DMS79 (cell line): ENCODE data around the gene DMRT1.
A peak's percentile ranks its signal among the peaks of the same experiment; 100 is the strongest.
"Not testable (repeated sequence)": the region's sequence is repeated elsewhere in the genome, so short reads cannot be mapped to it uniquely, and the experiment has no call there.

Experiments used
- DNase-seq: peaks from one replicate; lab custom pipeline; 2025; lab: John Stamatoyannopoulos, UW

Gene DMRT1

DNA sequence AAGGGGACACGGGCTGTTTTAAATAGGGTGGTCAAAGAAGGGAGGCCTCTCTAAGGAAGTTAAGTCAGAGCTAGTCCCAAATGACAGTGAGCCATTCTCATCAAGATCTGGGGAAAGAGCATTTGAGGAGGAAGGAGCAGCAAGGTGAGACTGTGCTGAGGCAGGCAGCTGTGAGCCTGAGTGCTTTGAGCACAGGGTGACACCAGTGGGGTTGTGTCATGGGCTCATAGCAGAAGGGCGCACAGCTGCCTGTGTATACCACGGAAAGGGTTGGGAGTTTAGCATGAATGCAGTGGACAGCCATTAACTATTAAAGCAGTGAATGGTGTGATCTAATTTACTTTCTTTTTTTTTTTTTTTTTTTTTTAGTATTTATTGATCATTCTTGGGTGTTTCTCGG is 19.2 kb downstream of the DMRT1 start:
- no peak for DNase-seq

DNA sequence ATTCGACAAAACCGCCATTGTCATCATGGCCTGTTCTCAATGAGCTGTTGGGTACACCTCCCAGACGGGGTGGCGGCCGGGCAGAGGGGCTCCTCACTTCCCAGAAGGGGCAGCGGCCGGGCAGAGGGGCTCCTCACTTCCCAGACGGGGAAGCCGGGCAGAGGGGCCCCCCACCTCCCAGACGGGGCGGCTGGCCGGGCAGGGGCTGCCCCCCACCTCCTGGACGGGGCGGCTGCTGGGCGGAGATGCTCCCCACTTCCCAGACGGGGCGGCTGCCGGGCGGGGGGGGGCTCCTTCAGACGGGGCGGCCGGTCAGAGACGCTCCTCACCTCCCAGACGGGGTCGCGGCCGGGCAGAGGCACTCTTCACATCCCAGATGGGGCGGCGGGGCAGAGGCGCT is 20.0 kb downstream of the DMRT1 start:
- not testable (repeated sequence) for DNase-seq

- no peak for DNase-seq
Observed at GRCh38 chr9:875119-875962, 33.8 kb downstream of the DMRT1 start.

GRCh38 chr9:876425-876824 is 34.9 kb downstream of the DMRT1 start:
- no peak for DNase-seq

DNA sequence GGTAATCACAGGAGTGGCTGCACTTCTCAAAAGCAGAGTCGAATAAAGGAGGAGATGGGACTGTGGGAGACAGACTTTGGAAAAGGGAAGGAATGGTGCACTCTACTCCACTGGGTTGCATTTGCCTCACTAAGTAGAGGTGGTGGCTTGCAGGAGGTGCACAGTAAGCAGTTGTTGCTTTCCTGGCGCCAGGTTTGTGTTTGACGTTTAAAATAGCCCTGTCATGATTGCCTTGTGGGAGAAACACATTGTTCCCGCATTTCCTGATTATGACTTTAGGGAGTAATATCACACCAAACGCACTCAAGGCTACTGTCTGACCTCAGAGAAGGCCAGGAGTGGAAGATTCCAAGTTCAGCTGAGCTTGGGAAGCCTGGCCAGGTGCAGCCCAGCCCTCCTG is 36.7 kb downstream of the DMRT1 start:
- no peak for DNase-seq

GRCh38 chr9:880725-881124 is 39.2 kb downstream of the DMRT1 start:
- no peak for DNase-seq

GRCh38 chr9:882416-882924 is 41.0 kb downstream of the DMRT1 start:
- DNase-seq, result no peak

DNA sequence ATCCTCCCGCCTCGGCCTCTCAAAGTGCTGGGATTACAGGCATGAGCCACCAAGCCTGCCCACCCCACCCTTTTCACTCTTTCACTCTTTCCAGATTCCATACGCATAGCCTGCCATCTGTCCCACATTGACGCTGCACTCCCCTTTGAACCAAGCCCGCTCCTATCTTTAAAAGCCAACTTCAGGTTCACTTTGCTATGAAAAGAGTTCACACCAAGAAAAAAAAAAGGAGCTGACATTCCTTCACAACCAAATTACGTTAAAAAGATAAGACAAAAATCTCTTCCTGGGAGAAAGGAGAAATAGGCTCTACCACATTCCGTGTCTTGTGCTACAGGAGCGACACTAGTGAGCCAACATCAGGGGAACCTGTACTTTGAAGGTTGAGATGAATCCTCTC is 41.5 kb downstream of the DMRT1 start:
- DNase-seq, result no peak

GRCh38 chr9:886886-887285 is 45.4 kb downstream of the DMRT1 start:
- no peak for DNase-seq

GRCh38 chr9:892123-892522 is 50.6 kb downstream of the DMRT1 start:
- DNase-seq, result no peak

DNA sequence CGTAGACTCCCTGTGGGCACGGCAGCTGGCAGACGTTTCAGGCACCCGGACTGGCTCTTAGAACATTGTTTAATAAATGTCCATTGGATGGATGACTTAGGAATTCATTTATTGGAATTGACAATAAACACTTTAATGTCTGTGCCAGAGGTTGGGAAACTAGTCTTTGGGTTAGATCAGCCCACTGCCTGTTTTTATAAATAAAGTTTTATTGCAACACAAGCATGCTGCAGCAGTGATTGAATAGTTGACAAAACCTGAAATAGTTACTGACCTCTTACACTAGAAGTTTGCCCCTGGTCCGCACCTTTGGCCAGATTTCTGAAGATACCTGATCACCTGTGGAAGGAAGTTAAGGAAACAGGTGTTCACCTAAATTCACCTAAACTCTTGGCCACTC is 51.6 kb downstream of the DMRT1 start:
- DNase-seq, result no peak

- peak; percentile 1 for DNase-seq
Observed at GRCh38 chr9:893843-894420, 52.4 kb downstream of the DMRT1 start.

DNA sequence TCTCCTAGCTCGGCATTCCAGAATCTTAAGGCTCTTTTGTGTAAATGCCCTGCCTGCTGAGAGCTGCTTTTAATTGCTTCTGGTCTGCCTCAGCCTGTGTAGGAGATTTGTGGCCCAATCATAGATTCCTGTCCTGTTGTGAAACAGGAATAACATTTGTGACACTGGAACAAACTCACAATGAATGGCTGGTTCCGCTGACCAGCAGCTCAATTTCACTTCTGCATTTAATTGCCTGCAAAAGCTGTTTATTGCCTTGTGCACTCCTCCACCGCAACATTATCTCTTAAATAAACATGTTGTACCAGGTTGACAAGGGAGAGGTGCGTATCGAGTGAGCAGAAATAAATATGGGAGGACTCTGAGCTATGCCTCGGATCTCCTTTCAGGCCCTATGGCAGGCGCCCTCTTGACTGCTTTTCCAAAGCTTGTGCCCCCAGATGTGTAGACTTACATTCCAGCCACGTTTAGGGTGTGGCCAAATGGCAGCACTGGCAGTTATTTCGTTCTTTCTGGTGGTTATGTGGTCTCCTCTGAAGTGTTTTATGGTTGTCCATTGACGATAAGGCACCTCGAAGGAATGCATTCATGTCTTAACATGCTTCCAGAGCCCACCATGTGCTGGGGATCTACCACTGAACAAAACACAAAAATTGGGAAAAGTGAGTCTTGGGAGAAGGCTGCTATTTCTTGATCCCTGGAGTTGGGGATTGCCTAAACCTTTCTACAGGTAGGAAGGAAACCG is 58.1 kb downstream of the DMRT1 start:
- DNase-seq, result no peak

DNA sequence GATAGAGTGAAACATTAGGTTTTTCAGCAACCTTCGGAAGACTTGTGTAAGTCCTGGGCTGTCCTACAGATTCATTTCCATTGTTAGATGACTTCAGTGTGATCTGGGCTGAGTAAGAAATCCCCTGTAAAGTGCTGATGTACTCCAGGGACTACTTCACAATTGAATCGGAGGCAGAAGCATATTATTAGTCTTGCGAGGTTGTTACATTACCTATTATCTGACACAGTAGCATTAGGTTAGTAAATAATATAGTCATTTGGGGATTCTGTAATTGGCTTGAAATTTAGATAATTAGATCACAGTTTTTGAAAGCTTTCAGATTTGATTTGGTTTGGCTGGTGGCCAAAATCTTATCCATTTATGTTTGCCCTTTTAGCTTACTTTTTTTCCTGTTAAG is 62.4 kb downstream of the DMRT1 start:
- DNase-seq, result no peak

- no peak for DNase-seq
Observed at GRCh38 chr9:905906-906305, 64.4 kb downstream of the DMRT1 start.

DNA sequence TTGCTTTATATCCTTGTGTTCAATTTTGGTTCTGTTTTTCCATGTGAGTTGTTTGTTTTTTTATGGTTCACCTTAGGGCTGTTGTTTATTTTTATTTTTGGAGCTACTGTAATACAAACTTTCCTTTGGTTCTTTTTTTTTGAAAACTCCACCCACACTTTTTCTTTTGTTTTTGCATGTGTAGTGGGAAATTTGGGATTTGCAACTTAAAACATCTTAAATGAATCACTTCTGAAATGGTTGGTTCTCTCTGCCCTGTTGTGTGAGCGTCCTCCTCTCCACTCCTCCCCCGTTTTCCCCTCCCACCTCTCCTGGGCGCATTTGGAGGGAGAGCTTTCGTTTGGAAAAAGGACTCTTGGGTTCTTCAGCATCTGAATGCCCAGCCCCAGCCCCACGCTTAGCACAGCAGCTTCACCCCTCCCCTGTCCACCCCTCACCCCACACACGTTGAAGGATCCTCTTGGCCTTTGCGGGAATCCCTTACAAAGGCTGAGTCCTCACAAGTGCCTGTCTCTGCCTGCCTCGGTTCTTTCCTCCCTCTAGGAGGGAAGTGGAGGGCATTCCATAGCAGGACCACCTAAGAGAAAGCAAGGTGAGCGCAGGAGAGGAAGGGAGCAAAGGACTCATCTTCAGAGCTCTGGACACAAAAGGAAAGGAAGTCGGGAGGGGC is 67.2 kb downstream of the DMRT1 start:
- DNase-seq, result no peak

- DNase-seq, result no peak
Observed at GRCh38 chr9:911005-911404, 69.5 kb downstream of the DMRT1 start.

DNA sequence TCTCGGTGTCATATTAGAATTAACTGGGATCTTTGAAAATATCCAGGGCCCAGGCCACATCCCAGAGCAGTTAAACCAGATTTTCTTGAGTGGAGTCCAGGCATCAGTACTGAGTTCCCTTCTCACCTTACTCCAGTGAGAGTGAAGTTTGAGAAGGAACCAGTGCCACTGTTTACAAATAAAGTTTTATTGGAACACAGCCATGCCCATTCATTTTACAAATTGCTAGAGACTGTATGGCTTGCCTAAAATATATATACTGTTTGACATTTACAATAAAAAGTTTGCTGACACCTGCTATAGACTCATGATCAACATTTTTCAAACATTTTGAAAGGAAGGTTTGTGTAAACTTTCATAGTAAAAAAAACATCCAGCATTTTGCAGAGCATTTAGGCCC is 71.3 kb downstream of the DMRT1 start:
- no peak for DNase-seq

- not testable (repeated sequence) for DNase-seq
Observed at GRCh38 chr9:913526-913925, 72.0 kb downstream of the DMRT1 start.

DNA sequence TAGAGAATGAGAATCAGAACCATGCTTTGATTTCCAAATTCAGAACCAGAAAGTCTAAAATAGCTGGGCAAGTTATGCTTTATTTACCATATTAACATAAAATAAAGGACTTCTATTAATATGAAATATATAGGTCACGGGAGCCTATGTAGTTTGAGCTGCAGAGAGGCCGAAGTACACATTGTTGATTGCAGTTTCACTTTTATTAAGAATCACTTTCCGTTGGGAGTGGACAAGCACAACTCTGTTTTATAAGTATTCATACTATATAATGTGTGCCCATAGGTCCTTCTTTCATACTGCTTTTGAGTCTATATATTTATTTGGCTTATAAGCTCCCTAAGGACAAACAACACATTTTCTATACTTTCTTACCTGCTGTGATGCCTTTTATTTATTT is 76.2 kb downstream of the DMRT1 start:
- DNase-seq, result no peak

GRCh38 chr9:920927-921326 is 79.4 kb downstream of the DMRT1 start:
- no peak for DNase-seq

DNA sequence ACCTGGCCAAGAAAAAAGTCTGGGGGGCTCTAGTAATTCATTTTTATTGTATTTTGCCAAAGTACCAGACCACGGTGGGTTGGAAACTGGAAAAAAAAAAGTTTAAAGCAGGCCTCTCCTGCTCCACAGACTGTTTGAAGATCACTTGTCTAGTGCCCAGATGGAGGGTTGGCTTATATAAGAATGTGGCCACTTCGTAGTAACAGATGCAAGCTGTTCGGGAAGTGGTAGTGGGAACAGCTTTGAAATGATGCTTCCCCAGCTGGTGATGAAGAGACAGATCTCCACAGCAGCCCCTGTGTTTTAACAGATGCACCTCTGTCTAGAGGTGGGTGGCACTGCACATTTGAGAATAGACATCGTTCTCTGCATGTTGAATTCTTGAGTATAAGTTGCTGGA is 80.7 kb downstream of the DMRT1 start:
- DNase-seq, result no peak
